HepG2 (cell line): ENCODE results near the gene TBC1D16. TPM values are rescaled to one million over a fixed set of nuclear protein-coding genes. Genes with fewer than 3 reads are reported as not detected.
A peak's percentile ranks its signal among the peaks of the same experiment; 100 is the strongest.

Experiments
- AGO2 ChIP-seq: fragments of 200-400 bp; formaldehyde crosslinking; optimal IDR thresholded peaks from 2 replicates; pipeline ENCODE3; 2017; ENCODE audit warnings: mild to moderate bottlenecking, low read depth, low read length, moderate library complexity
- FOXC1 ChIP-seq: sonication (generic); formaldehyde crosslinking; IDR thresholded peaks from 2 replicates; pipeline ENCODE4 v1.8.0; 2022; ENCODE audit warnings: mild to moderate bottlenecking, missing genetic modification reagents, borderline replicate concordance
- GABPA ChIP-seq, 2 experiments: IDR thresholded peaks; 2 replicates each; pipeline ENCODE4 v1.6.1; 2011 to 2016; ENCODE audit warnings: low read depth in 2 of 2, low read length in 1 of 2, missing biosample characterization in 1 of 2, missing genetic modification characterization in 1 of 2
- HNRNPLL ChIP-seq: fragments of 200-400 bp; formaldehyde crosslinking; IDR thresholded peaks from 2 replicates; pipeline ENCODE4 v1.6.1; 2017; ENCODE audit warnings: mild to moderate bottlenecking, low read depth, low read length; ENCODE audit not compliant: poor library complexity, severe bottlenecking
- KAT7 ChIP-seq: IDR thresholded peaks from 2 replicates; pipeline ENCODE4 v1.6.1; 2018; ENCODE audit warnings: borderline replicate concordance, missing compliant biosample characterization
- KMT2A ChIP-seq: sonication (generic); formaldehyde crosslinking; IDR thresholded peaks from 2 replicates; pipeline ENCODE4 v1.4.0; 2020; ENCODE audit warnings: missing genetic modification reagents
- MAX ChIP-seq: IDR thresholded peaks from 2 replicates; pipeline ENCODE4 v1.6.1; 2012; ENCODE audit warnings: inconsistent platforms
- MBD4 ChIP-seq: IDR thresholded peaks from 2 replicates; pipeline ENCODE4 v1.6.1; 2012; ENCODE audit warnings: low read length, inconsistent platforms, borderline replicate concordance
- NFIC ChIP-seq: IDR thresholded peaks from 2 replicates; pipeline ENCODE4 v1.6.1; 2012; ENCODE audit warnings: mild to moderate bottlenecking, low read length, inconsistent platforms
- PRMT3 ChIP-seq: sonication (generic); formaldehyde crosslinking; IDR thresholded peaks from 2 replicates; pipeline ENCODE4 v1.8.1; 2022; ENCODE audit warnings: low read depth, mild to moderate bottlenecking, moderate library complexity, missing genetic modification reagents, borderline replicate concordance
- RAD21 ChIP-seq: fragments of 450-650 bp; formaldehyde crosslinking; IDR thresholded peaks from 2 replicates; pipeline ENCODE4 v1.5.0; 2020; ENCODE audit warnings: mild to moderate bottlenecking
- RFX5 ChIP-seq: IDR thresholded peaks from 2 replicates; pipeline ENCODE4 v1.6.1; 2011; ENCODE audit warnings: low read depth, low read length, improper control_type of control experiment
- TERF1 ChIP-seq: sonication (generic); formaldehyde crosslinking; IDR thresholded peaks from 2 replicates; pipeline ENCODE4 v1.8.0; 2022; ENCODE audit warnings: mild to moderate bottlenecking, missing genetic modification reagents, moderate library complexity
- ZNF207 ChIP-seq: fragments of 450-650 bp; IDR thresholded peaks from 2 replicates; pipeline ENCODE4 v1.6.1; 2016; ENCODE audit warnings: antibody characterized with exemption, borderline replicate concordance
- ZNF484 ChIP-seq: sonication (generic); formaldehyde crosslinking; IDR thresholded peaks from 2 replicates; pipeline ENCODE4 v1.5.1; 2020; ENCODE audit warnings: mild to moderate bottlenecking, low read depth, missing genetic modification reagents, borderline replicate concordance
- ZNF546 ChIP-seq: sonication (generic); formaldehyde crosslinking; conservative IDR thresholded peaks from 2 replicates; pipeline ENCODE4 v1.8.1; 2023; ENCODE audit warnings: mild to moderate bottlenecking, missing genetic modification reagents
- ZNF558 ChIP-seq: sonication (generic); formaldehyde crosslinking; IDR thresholded peaks from 2 replicates; pipeline ENCODE4 v1.9.0; 2022; ENCODE audit warnings: mild to moderate bottlenecking, missing genetic modification reagents, borderline replicate concordance
- ZNF7 ChIP-seq: IDR thresholded peaks from 2 replicates; pipeline ENCODE4 v1.6.1; 2016; ENCODE audit warnings: missing biosample characterization, missing genetic modification reagents
- polyA plus RNA-seq, 8 experiments: library from polyadenylated mRNA; depleted of rRNA in 3 of 8; stranded (reverse) in 7 of 8; unstranded in 1 of 8; fragments of >200 nt; fragmentation: Illumina TruSeq in 4 of 8; extraction: Trizol in 4 of 8; gene quantifications; 2 replicates each; pipeline versions ENCODE4 v1.2.1 to v1.2.3, GENCODE V29; 2011 to 2016; ENCODE audit warnings: low read depth in 4 of 8, missing spikeins in 1 of 8, mixed read lengths in 1 of 8; ENCODE audit not compliant: insufficient read depth in 1 of 8
- total RNA-seq, 5 experiments: library from RNA; depleted of rRNA; stranded (reverse); fragments of >200 nt; fragmentation: Illumina TruSeq; extraction: Trizol; gene quantifications; 2 replicates each; pipeline ENCODE4 v1.2.3, GENCODE V29; 2016; ENCODE audit warnings: low read depth in 1 of 5
- TF ChIP-seq, protein P1 (sequence below): sonication (generic); formaldehyde crosslinking; IDR thresholded peaks from 2 replicates; pipeline ENCODE4 v1.4.0; 2020; ENCODE audit warnings: missing genetic modification reagents
- TF ChIP-seq, protein P2 (sequence below): sonication (generic); formaldehyde crosslinking; IDR thresholded peaks from 2 replicates; pipeline ENCODE4 v1.4.0; 2020; ENCODE audit warnings: mild to moderate bottlenecking, missing genetic modification reagents, borderline replicate concordance
- TF ChIP-seq, protein P3 (sequence below): conservative IDR thresholded peaks from 2 replicates; pipeline ENCODE4 v1.6.1; 2018; ENCODE audit warnings: missing genetic modification reagents

Gene TBC1D16
- total and polyA plus RNA-seq, 2 of the 13 experiments (the other 11 are each of a cell fraction or from before 2014, with no cell fraction given) = 14.9 to 24.9 TPM

DNA sequence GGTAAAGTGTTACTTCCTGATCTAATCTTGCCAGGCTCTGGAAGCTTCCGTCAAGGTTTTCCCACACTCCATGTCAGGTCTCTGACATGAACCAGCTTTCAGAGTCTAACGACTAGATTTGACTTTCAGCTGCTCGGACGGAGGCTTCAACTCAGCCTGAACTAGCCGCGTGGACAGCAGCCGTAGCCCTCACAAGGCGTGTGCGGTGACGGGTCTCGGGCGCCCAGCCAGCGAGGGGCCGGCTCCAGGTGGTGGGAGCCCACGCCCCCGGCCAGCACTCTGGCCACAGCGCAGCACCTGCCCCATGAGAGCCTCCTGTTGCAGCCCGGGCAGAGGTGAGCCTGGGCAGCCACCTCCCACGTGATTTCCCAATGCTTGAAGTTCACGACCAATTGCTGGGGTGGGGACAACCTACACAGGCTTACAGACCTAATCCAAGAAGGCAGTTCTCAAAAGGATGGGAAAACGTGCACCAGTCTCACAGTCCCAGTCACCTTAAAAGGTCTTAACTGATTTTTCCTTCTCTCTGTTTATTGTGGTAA, 45.5 kb downstream of the TBC1D16 start (continued):
- TF ChIP-seq TERF1 (CRISPR knock-in tag) (no peak), MAX (no peak), KMT2A (CRISPR knock-in tag) (no peak), ZNF558 (CRISPR knock-in tag) (no peak), HNRNPLL (peak; percentile 40), RFX5 (no peak), FOXC1 (peak; percentile 74), ZNF207 (no peak), ZNF546 (no peak), ZNF7 (no peak), AGO2 (peak; percentile 77), MBD4 (no peak), RAD21 (CRISPR knock-in tag) (no peak), KAT7 (peak; percentile 87), NFIC (no peak), PRMT3 (no peak; the same call in 1 of the 2 replicates), ZNF484 (CRISPR knock-in tag) (no peak), GABPA (IDR thresholded peaks at IDR 0.05; ENCODE audit: low read depth, low read length) (no peak), GABPA (CRISPR knock-in tag; IDR thresholded peaks at IDR 0.05; ENCODE audit: low read depth) (no peak)
- TF ChIP-seq, protein P1, sequence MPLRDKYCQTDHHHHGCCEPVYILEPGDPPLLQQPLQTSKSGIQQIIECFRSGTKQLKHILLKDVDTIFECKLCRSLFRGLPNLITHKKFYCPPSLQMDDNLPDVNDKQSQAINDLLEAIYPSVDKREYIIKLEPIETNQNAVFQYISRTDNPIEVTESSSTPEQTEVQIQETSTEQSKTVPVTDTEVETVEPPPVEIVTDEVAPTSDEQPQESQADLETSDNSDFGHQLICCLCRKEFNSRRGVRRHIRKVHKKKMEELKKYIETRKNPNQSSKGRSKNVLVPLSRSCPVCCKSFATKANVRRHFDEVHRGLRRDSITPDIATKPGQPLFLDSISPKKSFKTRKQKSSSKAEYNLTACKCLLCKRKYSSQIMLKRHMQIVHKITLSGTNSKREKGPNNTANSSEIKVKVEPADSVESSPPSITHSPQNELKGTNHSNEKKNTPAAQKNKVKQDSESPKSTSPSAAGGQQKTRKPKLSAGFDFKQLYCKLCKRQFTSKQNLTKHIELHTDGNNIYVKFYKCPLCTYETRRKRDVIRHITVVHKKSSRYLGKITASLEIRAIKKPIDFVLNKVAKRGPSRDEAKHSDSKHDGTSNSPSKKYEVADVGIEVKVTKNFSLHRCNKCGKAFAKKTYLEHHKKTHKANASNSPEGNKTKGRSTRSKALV (CRISPR knock-in tag) = 0 out of 2 replicates have a peak, but pooled peaks have one; percentile 48
- TF ChIP-seq, protein P2, sequence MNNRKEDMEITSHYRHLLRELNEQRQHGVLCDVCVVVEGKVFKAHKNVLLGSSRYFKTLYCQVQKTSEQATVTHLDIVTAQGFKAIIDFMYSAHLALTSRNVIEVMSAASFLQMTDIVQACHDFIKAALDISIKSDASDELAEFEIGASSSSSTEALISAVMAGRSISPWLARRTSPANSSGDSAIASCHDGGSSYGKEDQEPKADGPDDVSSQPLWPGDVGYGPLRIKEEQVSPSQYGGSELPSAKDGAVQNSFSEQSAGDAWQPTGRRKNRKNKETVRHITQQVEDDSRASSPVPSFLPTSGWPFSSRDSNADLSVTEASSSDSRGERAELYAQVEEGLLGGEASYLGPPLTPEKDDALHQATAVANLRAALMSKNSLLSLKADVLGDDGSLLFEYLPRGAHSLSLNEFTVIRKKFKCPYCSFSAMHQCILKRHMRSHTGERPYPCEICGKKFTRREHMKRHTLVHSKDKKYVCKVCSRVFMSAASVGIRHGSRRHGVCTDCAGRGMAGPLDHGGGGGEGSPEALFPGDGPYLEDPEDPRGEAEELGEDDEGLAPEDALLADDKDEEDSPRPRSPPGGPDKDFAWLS (CRISPR knock-in tag) = no peak
- TF ChIP-seq, protein P3, sequence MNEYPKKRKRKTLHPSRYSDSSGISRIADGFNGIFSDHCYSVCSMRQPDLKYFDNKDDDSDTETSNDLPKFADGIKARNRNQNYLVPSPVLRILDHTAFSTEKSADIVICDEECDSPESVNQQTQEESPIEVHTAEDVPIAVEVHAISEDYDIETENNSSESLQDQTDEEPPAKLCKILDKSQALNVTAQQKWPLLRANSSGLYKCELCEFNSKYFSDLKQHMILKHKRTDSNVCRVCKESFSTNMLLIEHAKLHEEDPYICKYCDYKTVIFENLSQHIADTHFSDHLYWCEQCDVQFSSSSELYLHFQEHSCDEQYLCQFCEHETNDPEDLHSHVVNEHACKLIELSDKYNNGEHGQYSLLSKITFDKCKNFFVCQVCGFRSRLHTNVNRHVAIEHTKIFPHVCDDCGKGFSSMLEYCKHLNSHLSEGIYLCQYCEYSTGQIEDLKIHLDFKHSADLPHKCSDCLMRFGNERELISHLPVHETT (CRISPR knock-in tag) = peak; percentile 69; the same call in 1 of the 2 replicates
